H1 (cell line): Measurements from ENCODE around the gene LSM10. TPM values are rescaled to one million over a fixed set of nuclear protein-coding genes. Genes with fewer than 3 reads are reported as not detected.
A peak's percentile ranks its signal among the peaks of the same experiment; 100 is the strongest.

Source experiments
- BRCA1 ChIP-seq: IDR thresholded peaks from 2 replicates; pipeline ENCODE4 v1.6.1; 2012; ENCODE audit warnings: low read depth, low read length, improper control_type of control experiment
- CHD2 ChIP-seq: IDR thresholded peaks from 2 replicates; pipeline ENCODE4 v1.6.1; 2012; ENCODE audit warnings: low read length, improper control_type of control experiment
- CHD7 ChIP-seq: fragments of 300-600 bp; sonication (generic); IDR thresholded peaks from 2 replicates; pipeline ENCODE4 v1.7.1; 2012; ENCODE audit warnings: low read length, moderate library complexity, mild to moderate bottlenecking, inconsistent platforms; ENCODE audit not compliant: insufficient replicate concordance
- KDM1A ChIP-seq: fragments of 200-600, 300-600 bp; sonication (generic); IDR thresholded peaks from 2 replicates; pipeline ENCODE4 v1.7.1; 2016; ENCODE audit warnings: mild to moderate bottlenecking, low read length, borderline replicate concordance
- RBBP5 ChIP-seq: IDR thresholded peaks from 2 replicates; pipeline ENCODE4 v1.7.1; 2012; ENCODE audit warnings: low read depth, mild to moderate bottlenecking, inconsistent platforms, low read length, moderate library complexity, borderline replicate concordance
- SIRT6 ChIP-seq: IDR thresholded peaks from one replicate; pipeline ENCODE4 v1.7.1; 2012; ENCODE audit warnings: low read length, inconsistent platforms
- SP1 ChIP-seq: IDR thresholded peaks from 2 replicates; pipeline ENCODE4 v1.6.1; 2011; ENCODE audit warnings: low read depth, low read length
- SP2 ChIP-seq: IDR thresholded peaks from 2 replicates; pipeline ENCODE4 v1.6.1; 2012; ENCODE audit warnings: mild to moderate bottlenecking, low read length, inconsistent platforms
- SP4 ChIP-seq: IDR thresholded peaks from 2 replicates; pipeline ENCODE4 v1.6.1; 2012; ENCODE audit warnings: low read length, inconsistent platforms
- SUZ12 ChIP-seq: fragments of 200-600 bp; sonication (generic); IDR thresholded peaks from 2 replicates; pipeline ENCODE4 v1.6.1; 2012; ENCODE audit warnings: mild to moderate bottlenecking, inconsistent platforms, low read length, moderate library complexity, mixed read lengths
- TBP ChIP-seq: IDR thresholded peaks from 2 replicates; pipeline ENCODE4 v1.6.1; 2011; ENCODE audit warnings: low read depth, low read length, improper control_type of control experiment
- polyA plus RNA-seq, 7 experiments: library from polyadenylated mRNA; depleted of rRNA in 3 of 7; stranded (reverse) in 5 of 7; unstranded in 2 of 7; fragments of >200 nt in 5 of 7; fragments of 200-250 nt in 2 of 7; gene quantifications; 1 replicate in 5 of 7; 2 replicates in 1 of 7; 4 replicates in 1 of 7; pipeline versions ENCODE4 v1.2.1 to v1.2.3, GENCODE V29; 2011 to 2013; ENCODE audit warnings: missing spikeins in 2 of 7, mixed read lengths in 2 of 7
- total RNA-seq: library from RNA; stranded (reverse); fragmentation: NEBNext Ultra II Directional; extraction: Animal tissue kit (Norgen Biotek cat#: 25700); gene quantifications from 2 replicates; pipeline ENCODE4 v1.2.1, GENCODE V29; 2021

Gene LSM10
- total and polyA plus RNA-seq, 2 of the 8 experiments (the other 6 are each of a cell fraction or from before 2014, with no cell fraction given): 59.5 to 140 TPM

- TF ChIP-seq SP2: no peak
- peak; percentile 55; the same call in 1 of the 2 replicates for TF ChIP-seq KDM1A
- 0 out of 2 replicates have a peak, but pooled peaks have one; percentile 13 for TF ChIP-seq CHD2
- no peak for TF ChIP-seq SIRT6
- TF ChIP-seq SUZ12: no peak
- no peak for TF ChIP-seq CHD7
- peak; percentile 95 for TF ChIP-seq TBP
- no peak for TF ChIP-seq RBBP5
- TF ChIP-seq BRCA1: no peak
- TF ChIP-seq SP4: 0 out of 2 replicates have a peak, but pooled peaks have one; percentile 71
- TF ChIP-seq SP1: peak; percentile 54
These were observed 11.2 kb downstream of the LSM10 start (continued) for GRCh38 chr1:36386265-36387140.
